Keratinocyte (primary cell): ENCODE measurements around the gene ERC2. TPM values are rescaled to one million over a fixed set of nuclear protein-coding genes. Genes with fewer than 3 reads are reported as not detected.

Experiments used
- DNase-seq: peaks from one replicate; pipeline ENCODE4 v3.0.0-alpha.2; 2011; ENCODE audit warnings: low read depth, missing footprints, low spot score
- FAIRE-seq: peaks from 2 replicates; lab custom pipeline; 2011; peaks lifted over from hg19 to GRCh38; lab: Jason Lieb, UNC
- H2AFZ ChIP-seq: 2 replicates; pipeline ENCODE4 v1.6.0; 2012; ENCODE audit warnings: low read length, control low read depth, inconsistent platforms; ENCODE audit not compliant: control insufficient read depth
- H3K27ac ChIP-seq: 2 replicates; pipeline ENCODE4 v1.5.1; 2011; ENCODE audit warnings: low read length; ENCODE audit not compliant: control insufficient read depth, insufficient read depth
- H3K27me3 ChIP-seq: 3 replicates; pipeline ENCODE4 v1.6.0; 2011; ENCODE audit warnings: low read length; ENCODE audit not compliant: control insufficient read depth, insufficient read depth; ENCODE audit errors: extremely low read depth
- H3K36me3 ChIP-seq, 2 experiments: 2 replicates in 1 of 2; 3 replicates in 1 of 2; pipeline ENCODE4 v1.5.1; 2011; ENCODE audit warnings: low read length in 2 of 2, mild to moderate bottlenecking in 1 of 2; ENCODE audit not compliant: control insufficient read depth in 2 of 2, insufficient read depth in 2 of 2; ENCODE audit errors: extremely low read depth in 1 of 2
- H3K4me1 ChIP-seq: 3 replicates; pipeline ENCODE4 v1.5.1; 2011; ENCODE audit warnings: low read length; ENCODE audit not compliant: control insufficient read depth, insufficient read depth; ENCODE audit errors: extremely low read depth
- H3K4me2 ChIP-seq: 3 replicates; pipeline ENCODE4 v1.6.0; 2011; ENCODE audit warnings: low read depth, low read length; ENCODE audit not compliant: control insufficient read depth, insufficient read depth; ENCODE audit errors: extremely low read depth
- H3K4me3 ChIP-seq, 3 experiments: fragments of 200-600 bp in 1 of 3; sonication (generic) in 1 of 3; 2 replicates in 2 of 3; 3 replicates in 1 of 3; pipeline ENCODE4 v1.5.1; 2011 to 2016; ENCODE audit warnings: low read length in 3 of 3, mild to moderate bottlenecking in 3 of 3, control low read depth in 2 of 3, inconsistent platforms in 1 of 3, low read depth in 1 of 3, mixed read lengths in 1 of 3, mixed run types in 1 of 3, moderate library complexity in 1 of 3; ENCODE audit not compliant: control insufficient read depth in 2 of 3, insufficient read depth in 2 of 3; ENCODE audit errors: extremely low read depth in 1 of 3
- H3K79me2 ChIP-seq: 2 replicates; pipeline ENCODE4 v1.6.0; 2012; ENCODE audit warnings: low read length; ENCODE audit not compliant: control insufficient read depth, insufficient read depth
- H3K9ac ChIP-seq: 3 replicates; pipeline ENCODE4 v1.6.0; 2011; ENCODE audit warnings: low read length; ENCODE audit not compliant: control insufficient read depth, insufficient read depth; ENCODE audit errors: extremely low read depth
- H3K9me1 ChIP-seq: 3 replicates; pipeline ENCODE4 v1.6.0; 2011; ENCODE audit warnings: low read length; ENCODE audit not compliant: control insufficient read depth, insufficient read depth; ENCODE audit errors: extremely low read depth
- H3K9me3 ChIP-seq: 2 replicates; pipeline ENCODE4 v1.5.1; 2012; ENCODE audit warnings: low read depth, low read length; ENCODE audit not compliant: control insufficient read depth
- H4K20me1 ChIP-seq: 3 replicates; pipeline ENCODE4 v1.6.0; 2011; ENCODE audit warnings: low read length; ENCODE audit not compliant: control insufficient read depth, insufficient read depth; ENCODE audit errors: extremely low read depth
- EZH2 ChIP-seq: IDR thresholded peaks from one replicate; pipeline ENCODE4 v1.6.1; 2012; ENCODE audit warnings: inconsistent platforms, mild to moderate bottlenecking, low read length, moderate library complexity
- dilution Hi-C: fragments of 300-500 bp; cut with MboI; formaldehyde crosslinking; loops from one replicate; pipeline ENCODE4 v1.7.0; 2020; ENCODE audit warnings: low sequenced_read_pairs; ENCODE audit not compliant: extremely low pct_ligation_motif_present
- polyA plus RNA-seq, 5 experiments: library from polyadenylated mRNA; depleted of rRNA in 3 of 5; stranded (reverse) in 3 of 5; stranded (forward) in 1 of 5; unstranded in 1 of 5; fragments of >200 nt; gene quantifications; 1 replicate in 1 of 5; 2 replicates in 3 of 5; 3 replicates in 1 of 5; pipeline versions ENCODE4 v1.2.1 to v1.2.3, GENCODE V29; 2011 to 2012; ENCODE audit warnings: missing spikeins in 2 of 5, low read depth in 1 of 5, low replicate concordance in 1 of 5
- TF ChIP-seq, protein P1 (sequence below), 3 experiments: IDR thresholded peaks in 1 of 3; conservative IDR thresholded peaks in 1 of 3; optimal IDR thresholded peaks in 1 of 3; 2 replicates in 2 of 3; 3 replicates in 1 of 3; pipeline versions ENCODE3 to v1.5.1; 2011; ENCODE audit warnings: low read length in 3 of 3, mild to moderate bottlenecking in 3 of 3, moderate library complexity in 2 of 3, control low read depth in 1 of 3, inconsistent platforms in 1 of 3; ENCODE audit not compliant: insufficient read depth in 2 of 3; ENCODE audit errors: extremely low read depth in 1 of 3

ERC2 gene
- polyA plus RNA-seq, 1 donor (not counting 4 experiments of a cell fraction or from before 2014, with no cell fraction given), result 0.08 TPM

- FAIRE-seq (no peak), DNase-seq (no peak)
- no peaks in the 10 kb centered on the region for H3K9me1 ChIP-seq
- no peaks in the 10 kb centered on the region for H3K79me2 ChIP-seq
- dilution Hi-C loops, result no loop called here
- H3K27me3 ChIP-seq, result no peaks in the 10 kb centered on the region
- TF ChIP-seq, protein P1, sequence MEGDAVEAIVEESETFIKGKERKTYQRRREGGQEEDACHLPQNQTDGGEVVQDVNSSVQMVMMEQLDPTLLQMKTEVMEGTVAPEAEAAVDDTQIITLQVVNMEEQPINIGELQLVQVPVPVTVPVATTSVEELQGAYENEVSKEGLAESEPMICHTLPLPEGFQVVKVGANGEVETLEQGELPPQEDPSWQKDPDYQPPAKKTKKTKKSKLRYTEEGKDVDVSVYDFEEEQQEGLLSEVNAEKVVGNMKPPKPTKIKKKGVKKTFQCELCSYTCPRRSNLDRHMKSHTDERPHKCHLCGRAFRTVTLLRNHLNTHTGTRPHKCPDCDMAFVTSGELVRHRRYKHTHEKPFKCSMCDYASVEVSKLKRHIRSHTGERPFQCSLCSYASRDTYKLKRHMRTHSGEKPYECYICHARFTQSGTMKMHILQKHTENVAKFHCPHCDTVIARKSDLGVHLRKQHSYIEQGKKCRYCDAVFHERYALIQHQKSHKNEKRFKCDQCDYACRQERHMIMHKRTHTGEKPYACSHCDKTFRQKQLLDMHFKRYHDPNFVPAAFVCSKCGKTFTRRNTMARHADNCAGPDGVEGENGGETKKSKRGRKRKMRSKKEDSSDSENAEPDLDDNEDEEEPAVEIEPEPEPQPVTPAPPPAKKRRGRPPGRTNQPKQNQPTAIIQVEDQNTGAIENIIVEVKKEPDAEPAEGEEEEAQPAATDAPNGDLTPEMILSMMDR (optimal IDR thresholded peaks at IDR 0.05 in 1 of 3, IDR thresholded peaks at IDR 0.05 in 1 of 3, conservative IDR thresholded peaks at IDR 0.05 in 1 of 3; ENCODE audit: extremely low read depth in 1 of 3, insufficient read depth in 2 of 3, low read length in 3 of 3), result no peak
- no peak for TF ChIP-seq EZH2
- no peak overlapping the region for H2AFZ ChIP-seq
- no peak overlapping the region for H3K4me3 ChIP-seq
- no peaks in the 10 kb centered on the region for H3K9me3 ChIP-seq
- no peaks in the 10 kb centered on the region for H4K20me1 ChIP-seq
- H3K27ac ChIP-seq, result no peak overlapping the region
- H3K9ac ChIP-seq, result no peak overlapping the region
- H3K4me2 ChIP-seq, result no peak overlapping the region
- no peaks in the 10 kb centered on the region for H3K36me3 ChIP-seq
- no peaks in the 10 kb centered on the region for H3K4me1 ChIP-seq
Measured at GRCh38 chr3:55929154-55929869, 539.0 kb downstream of the ERC2 start.

DNA sequence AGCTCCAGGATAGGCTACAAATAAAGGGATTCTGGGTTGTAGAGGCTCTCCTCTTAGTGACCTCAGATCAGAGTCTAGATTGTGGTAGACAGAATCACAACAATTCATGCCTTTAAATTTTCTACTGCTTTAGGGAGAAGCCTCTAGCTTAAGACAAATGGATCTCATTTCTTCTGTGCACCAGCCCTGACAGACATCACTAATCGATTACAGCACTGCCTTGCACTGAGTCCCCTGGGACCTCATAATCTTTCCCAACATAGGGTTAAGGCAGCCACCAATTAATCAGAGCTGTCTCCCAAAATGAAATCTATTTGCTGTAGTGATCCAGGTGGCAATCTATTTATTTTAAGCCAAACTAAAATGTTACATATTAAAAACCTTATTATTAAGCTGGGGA is 544.6 kb downstream of the ERC2 start:
- H3K4me1 ChIP-seq, result no peaks in the 10 kb centered on the region
- no peaks in the 10 kb centered on the region for H3K27me3 ChIP-seq
- no peaks in the 10 kb centered on the region for H4K20me1 ChIP-seq
- H3K9me1 ChIP-seq, result no peaks in the 10 kb centered on the region
- no peak overlapping the region for H3K9ac ChIP-seq
- FAIRE-seq, result no peak
- no peak overlapping the region for H2AFZ ChIP-seq
- H3K9me3 ChIP-seq, result no peaks in the 10 kb centered on the region
- dilution Hi-C loops, result no loop called here
- no peak overlapping the region for H3K4me2 ChIP-seq
- DNase-seq, result no peak
- no peaks in the 10 kb centered on the region for H3K79me2 ChIP-seq
- no peaks in the 10 kb centered on the region for H3K36me3 ChIP-seq
- no peak overlapping the region for H3K4me3 ChIP-seq
- TF ChIP-seq, protein P1 (optimal IDR thresholded peaks at IDR 0.05 in 1 of 3, IDR thresholded peaks at IDR 0.05 in 1 of 3, conservative IDR thresholded peaks at IDR 0.05 in 1 of 3; ENCODE audit: extremely low read depth in 1 of 3, insufficient read depth in 2 of 3, low read length in 3 of 3), result no peak
- TF ChIP-seq EZH2, result no peak
- H3K27ac ChIP-seq, result no peak overlapping the region
